ENCODE results near the gene LHPP.

LHPP gene

GRCh38 chr10:124458473-124458872, 3.1 kb upstream of the LHPP start:
- DNase-seq (ENCODE audit: low read depth) = no peak
- no peak for TF ChIP-seq CTCF (conservative IDR thresholded peaks at IDR 0.05; ENCODE audit: low read length)
- H3K4me3 ChIP-seq (ENCODE audit: low read length) = no peak overlapping the region

GRCh38 chr10:124458889-124459288, 2.7 kb upstream of the LHPP start:
- no peak for DNase-seq (ENCODE audit: low read depth)
- H3K4me3 ChIP-seq (ENCODE audit: low read length) = no peak overlapping the region
- no peak for TF ChIP-seq CTCF (conservative IDR thresholded peaks at IDR 0.05; ENCODE audit: low read length)

GRCh38 chr10:124459395-124459794, 2.2 kb upstream of the LHPP start:
- DNase-seq (ENCODE audit: low read depth) = no peak
- no peak for TF ChIP-seq CTCF (conservative IDR thresholded peaks at IDR 0.05; ENCODE audit: low read length)
- no peak overlapping the region for H3K4me3 ChIP-seq (ENCODE audit: low read length)

- no peak for DNase-seq (ENCODE audit: low read depth)
- no peak for TF ChIP-seq CTCF (conservative IDR thresholded peaks at IDR 0.05; ENCODE audit: low read length)
- no peak overlapping the region for H3K4me3 ChIP-seq (ENCODE audit: low read length)
Measured at GRCh38 chr10:124460144-124460543, 1.5 kb upstream of the LHPP start.

GRCh38 chr10:124462348-124462695, 699 bp downstream of the LHPP start:
- peak overlapping the region; percentile 86 for H3K4me3 ChIP-seq (ENCODE audit: low read length)
- DNase-seq (ENCODE audit: low read depth) = no peak
- TF ChIP-seq CTCF (conservative IDR thresholded peaks at IDR 0.05; ENCODE audit: low read length) = no peak

- DNase-seq (ENCODE audit: low read depth) = no peak
- no peak overlapping the region for H3K4me3 ChIP-seq (ENCODE audit: low read length)
Measured at GRCh38 chr10:124464028-124464965, 2.7 kb downstream of the LHPP start.

More at GRCh38 chr10:124464028-124464965, 2.7 kb downstream of the LHPP start:
- no peak for TF ChIP-seq CTCF (conservative IDR thresholded peaks at IDR 0.05; ENCODE audit: low read length)

All from AG10803 (cell line).